ENCODE results near the gene MPZL2. TPM values are rescaled to one million over a fixed set of nuclear protein-coding genes. Genes with fewer than 3 reads are reported as not detected.

MPZL2 gene
- total RNA-seq, 1 experiment from 2014 or later = 0.26 TPM

DNA sequence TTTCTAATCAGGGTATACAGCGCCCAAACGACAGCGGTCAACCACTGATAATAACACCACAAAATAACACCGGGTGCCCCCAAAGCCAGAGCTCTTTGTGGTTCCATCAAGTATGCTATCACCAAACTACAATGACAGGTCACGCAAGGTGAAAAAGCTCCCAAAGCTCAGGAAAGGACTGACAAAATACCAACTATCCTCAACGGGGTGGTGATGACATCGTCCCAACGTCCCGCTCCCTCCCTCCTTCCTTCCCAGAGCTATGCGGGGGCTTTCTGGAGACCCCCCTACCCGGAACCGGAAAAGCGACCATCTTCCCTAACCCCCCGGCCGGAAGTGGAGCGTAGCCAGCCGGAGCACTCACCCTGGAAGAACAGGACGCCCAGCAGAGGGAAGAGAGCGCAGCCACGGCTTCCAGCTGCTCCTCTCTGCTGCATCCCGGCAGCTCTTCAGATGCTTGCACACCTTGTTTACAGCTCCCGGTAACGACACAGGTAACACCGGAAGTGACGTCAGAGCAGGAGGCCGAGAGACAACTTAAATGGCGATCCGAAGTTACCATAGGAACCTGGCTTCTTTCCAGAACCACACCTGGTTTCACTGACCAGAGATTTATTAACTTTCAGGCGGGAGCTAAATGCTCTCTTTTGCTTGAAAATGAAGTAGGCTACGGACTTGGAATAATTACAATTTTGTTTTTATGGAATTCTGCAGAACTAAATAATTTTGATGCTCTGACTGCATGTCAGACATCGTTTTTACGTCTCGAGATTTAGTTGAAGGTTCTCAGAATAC, 12.0 kb downstream of the MPZL2 start, which contains the start of gene MPZL3:
MPZL3 (minus strand) TSS at position 508 of the 795 bp plus-strand sequence; CDS start at position 437, 71 bp downstream.
- WGBS (ENCODE audit: extremely low coverage, insufficient read length, low lambda C conversion rate) = no CpG with 5 or more reads among the region's 33 CpGs
- H2BK5ac ChIP-seq (ENCODE audit: insufficient read length, low read length) = peak within 1 kb of the TSS; percentile 87
- H3K9ac ChIP-seq (ENCODE audit: extremely low read depth, insufficient read length, low read length) = peak within 1 kb of the TSS; percentile 91
- H3K36me3 Mint-ChIP-seq (ENCODE audit: insufficient read depth in 1 of 3, low read depth in 3 of 3) = no peaks in the 10 kb centered on the region
- peak within 1 kb of the TSS; percentile 45 for H4K5ac ChIP-seq (ENCODE audit: insufficient read length, low read depth, low read length)
- H3K27ac ChIP-seq (ENCODE audit: insufficient read length, low read depth, low read length) = peak within 1 kb of the TSS; percentile 97
- H3K4ac ChIP-seq (ENCODE audit: low read depth, low read length) = no peak within 1 kb of the TSS; the same call in 1 of the 2 replicates
- peak within 1 kb of the TSS; percentile 97 for H2AFZ ChIP-seq (ENCODE audit: low read length)
- no peak within 1 kb of the TSS for H3K56ac ChIP-seq (ENCODE audit: insufficient read length, low read depth, low read length)
- peak within 1 kb of the TSS; percentile 46 for H3K4me2 ChIP-seq (ENCODE audit: insufficient read depth, insufficient read length, low read length)
- peaks cover 0 to 5% of the 10 kb centered on the region in 2 experiments; a peak in 3 of 5 replicates for H3K9me3 Mint-ChIP-seq
- H3K79me1 ChIP-seq (ENCODE audit: insufficient read depth, low read depth, low read length, poor library complexity, severe bottlenecking) = no peaks in the 10 kb centered on the region
- H2BK20ac ChIP-seq (ENCODE audit: low read depth, low read length, poor library complexity, severe bottlenecking) = no peak within 1 kb of the TSS
- no peaks in the 10 kb centered on the region for H3K4me1 ChIP-seq (ENCODE audit: insufficient read depth, low read length)
- no peak within 1 kb of the TSS for H2AK5ac ChIP-seq (ENCODE audit: insufficient read length, low read length)
- peak within 1 kb of the TSS; percentile 92 for H2BK120ac ChIP-seq (ENCODE audit: low read depth, low read length, poor library complexity, severe bottlenecking)
- no peaks in the 10 kb centered on the region for H4K20me1 ChIP-seq (ENCODE audit: control insufficient read depth, insufficient read depth, insufficient read length)
- H3K27me3 ChIP-seq (ENCODE audit: insufficient read depth, low read length) = no peaks in the 10 kb centered on the region
- no peak within 1 kb of the TSS for H2BK12ac ChIP-seq (ENCODE audit: insufficient read length, low read depth, low read length)
- H3K4me3 Mint-ChIP-seq = peak within 1 kb of the TSS; percentile 77 to 90
- H3K79me2 ChIP-seq (ENCODE audit: insufficient read depth, low read length) = no peaks in the 10 kb centered on the region
- TF ChIP-seq, protein P1, sequence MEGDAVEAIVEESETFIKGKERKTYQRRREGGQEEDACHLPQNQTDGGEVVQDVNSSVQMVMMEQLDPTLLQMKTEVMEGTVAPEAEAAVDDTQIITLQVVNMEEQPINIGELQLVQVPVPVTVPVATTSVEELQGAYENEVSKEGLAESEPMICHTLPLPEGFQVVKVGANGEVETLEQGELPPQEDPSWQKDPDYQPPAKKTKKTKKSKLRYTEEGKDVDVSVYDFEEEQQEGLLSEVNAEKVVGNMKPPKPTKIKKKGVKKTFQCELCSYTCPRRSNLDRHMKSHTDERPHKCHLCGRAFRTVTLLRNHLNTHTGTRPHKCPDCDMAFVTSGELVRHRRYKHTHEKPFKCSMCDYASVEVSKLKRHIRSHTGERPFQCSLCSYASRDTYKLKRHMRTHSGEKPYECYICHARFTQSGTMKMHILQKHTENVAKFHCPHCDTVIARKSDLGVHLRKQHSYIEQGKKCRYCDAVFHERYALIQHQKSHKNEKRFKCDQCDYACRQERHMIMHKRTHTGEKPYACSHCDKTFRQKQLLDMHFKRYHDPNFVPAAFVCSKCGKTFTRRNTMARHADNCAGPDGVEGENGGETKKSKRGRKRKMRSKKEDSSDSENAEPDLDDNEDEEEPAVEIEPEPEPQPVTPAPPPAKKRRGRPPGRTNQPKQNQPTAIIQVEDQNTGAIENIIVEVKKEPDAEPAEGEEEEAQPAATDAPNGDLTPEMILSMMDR (conservative IDR thresholded peaks at IDR 0.05) = no peak
- H3K4me1 Mint-ChIP-seq = peaks cover 7 to 13% of the 10 kb centered on the region in 2 experiments; a peak in 3 of 4 replicates
- DNase-seq = peak; percentile 92
- H3K14ac ChIP-seq (ENCODE audit: insufficient read depth, low read length) = peak within 1 kb of the TSS; percentile 99
- H4K8ac ChIP-seq (replicated peaks; ENCODE audit: insufficient read length, low read depth, low read length) = no peak within 1 kb of the TSS
- H4K91ac ChIP-seq (ENCODE audit: insufficient read length, low read depth, low read length) = no peak within 1 kb of the TSS
- H3K18ac ChIP-seq (ENCODE audit: insufficient read length, low read depth, low read length) = peak within 1 kb of the TSS; percentile 100
- no peaks in the 10 kb centered on the region for H3K9me3 ChIP-seq (ENCODE audit: control insufficient read depth, low read depth, low read length)
- H3K27ac Mint-ChIP-seq = peak within 1 kb of the TSS; percentile 92 to 100 (median 100); a peak in 5 of 7 replicates
- H2BK15ac ChIP-seq (ENCODE audit: low read depth, low read length) = no peak within 1 kb of the TSS
- no peak within 1 kb of the TSS for H3K23ac ChIP-seq (ENCODE audit: insufficient read length, low read depth, low read length)
- H3K27me3 Mint-ChIP-seq (ENCODE audit: low read depth) = peaks cover 89% of the 10 kb centered on the region
- no peaks in the 10 kb centered on the region for H3K23me2 ChIP-seq (ENCODE audit: insufficient read length, low read depth, low read length, poor library complexity, severe bottlenecking)
- H3T11ph ChIP-seq (ENCODE audit: low read length) = peak within 1 kb of the TSS; percentile 96

Data from H9 (cell line).